H1 (cell line): ENCODE data around the gene EMC6. TPM values are rescaled to one million over a fixed set of nuclear protein-coding genes. Genes with fewer than 3 reads are reported as not detected.

Experiments
- CTCF ChIA-PET: fragments of 300-600 bp; sonication (Branson Sonifier 250); formaldehyde crosslinking; loops from one replicate; lab custom pipeline; 2021; ENCODE audit not compliant: partially characterized antibody; lab: Charles Lee
- POLR2A ChIA-PET: fragments of 300-600 bp; sonication (Branson Sonifier 250); formaldehyde crosslinking; loops from one replicate; lab custom pipeline; 2021; ENCODE audit warnings: inconsistent platforms; ENCODE audit not compliant: partially characterized antibody; lab: Charles Lee
- DNase-seq, 2 experiments: peaks; one replicate each; pipeline versions ENCODE4 v3.0.0 to v3.0.0-alpha.2; 2010 to 2022; ENCODE audit warnings: low spot score in 2 of 2, low read depth in 1 of 2, mixed read lengths in 1 of 2
- FAIRE-seq: peaks from 2 replicates; lab custom pipeline; 2011; peaks lifted over from hg19 to GRCh38; lab: Jason Lieb, UNC
- H2AFZ ChIP-seq: 2 replicates; pipeline ENCODE4 v1.8.1; 2012; ENCODE audit warnings: low read length, inconsistent platforms
- H2AK5ac ChIP-seq: 2 replicates; pipeline ENCODE4 v1.6.1; 2013; ENCODE audit warnings: low read depth, low read length
- H2BK120ac ChIP-seq: replicated peaks from 2 replicates; pipeline ENCODE3; 2013; ENCODE audit warnings: low read depth, low read length, inconsistent platforms
- H2BK12ac ChIP-seq: 2 replicates; pipeline ENCODE4 v1.6.1; 2013; ENCODE audit warnings: low read depth, low read length
- H2BK15ac ChIP-seq: 2 replicates; pipeline ENCODE4 v1.6.1; 2013; ENCODE audit warnings: low read length
- H2BK20ac ChIP-seq: 2 replicates; pipeline ENCODE4 v1.6.1; 2013; ENCODE audit warnings: low read length
- H2BK5ac ChIP-seq: 2 replicates; pipeline ENCODE4 v1.6.1; 2013; ENCODE audit warnings: low read depth, low read length
- H3K14ac ChIP-seq: 2 replicates; pipeline ENCODE4 v1.6.1; 2013; ENCODE audit warnings: inconsistent platforms; ENCODE audit not compliant: insufficient read length
- H3K18ac ChIP-seq: 2 replicates; pipeline ENCODE4 v1.6.1; 2013; ENCODE audit warnings: low read length; ENCODE audit errors: extremely low read depth
- H3K23ac ChIP-seq: 2 replicates; pipeline ENCODE4 v1.6.1; 2013; ENCODE audit warnings: inconsistent platforms; ENCODE audit not compliant: insufficient read length
- H3K23me2 ChIP-seq: 2 replicates; pipeline ENCODE4 v1.6.1; 2013; ENCODE audit warnings: low read depth, low read length
- H3K27ac ChIP-seq: 2 replicates; pipeline ENCODE4 v1.6.1; 2011; ENCODE audit warnings: low read depth, low read length, inconsistent platforms
- H3K27me3 ChIP-seq, 4 experiments: replicated peaks in 1 of 4; 1 replicate in 1 of 4; 2 replicates in 3 of 4; pipeline versions ENCODE4 v1.6.1 to v1.8.1; 2011 to 2013; ENCODE audit warnings: low read length in 3 of 4, mild to moderate bottlenecking in 3 of 4, inconsistent platforms in 2 of 4, mixed read lengths in 2 of 4, moderate library complexity in 1 of 4; ENCODE audit not compliant: control insufficient read depth in 3 of 4, insufficient read depth in 3 of 4; ENCODE audit errors: extremely low read depth in 1 of 4
- H3K36me3 ChIP-seq, 4 experiments: 2 replicates each; pipeline versions ENCODE4 v1.6.1 to v1.8.1; 2011 to 2013; ENCODE audit warnings: mild to moderate bottlenecking in 4 of 4, low read length in 3 of 4, moderate library complexity in 2 of 4, control low read depth in 1 of 4, inconsistent platforms in 1 of 4; ENCODE audit not compliant: insufficient read depth in 4 of 4, control insufficient read depth in 2 of 4
- H3K4ac ChIP-seq: replicated peaks from 2 replicates; pipeline ENCODE3; 2013; ENCODE audit warnings: low read length, low read depth, mixed read lengths, inconsistent platforms; ENCODE audit not compliant: insufficient read length
- H3K4me1 ChIP-seq, 4 experiments: replicated peaks in 1 of 4; 1 replicate in 1 of 4; 2 replicates in 3 of 4; pipeline versions ENCODE4 v1.6.1 to v1.8.1; 2011 to 2013; ENCODE audit warnings: low read length in 3 of 4, inconsistent platforms in 2 of 4, mixed read lengths in 1 of 4; ENCODE audit not compliant: insufficient read depth in 4 of 4, control insufficient read depth in 3 of 4
- H3K4me2 ChIP-seq, 2 experiments: 2 replicates each; pipeline versions ENCODE4 v1.6.1 to v1.8.1; 2011 to 2013; ENCODE audit warnings: low read depth in 2 of 2, low read length in 2 of 2, control low read depth in 1 of 2, inconsistent platforms in 1 of 2, mild to moderate bottlenecking in 1 of 2; ENCODE audit not compliant: insufficient read depth in 1 of 2
- H3K4me3 ChIP-seq, 4 experiments: fragments of 200-600, 300-600 bp in 1 of 4; sonication (generic), shearing (Covaris generic), sonication (Bioruptor Twin) in 1 of 4; 2 replicates each; pipeline versions ENCODE4 v1.5.1 to v1.8.1; 2011 to 2016; ENCODE audit warnings: low read length in 4 of 4, low read depth in 3 of 4, control low read depth in 2 of 4, inconsistent platforms in 2 of 4, mild to moderate bottlenecking in 2 of 4, mixed read lengths in 1 of 4, moderate library complexity in 1 of 4; ENCODE audit not compliant: insufficient read depth in 2 of 4; ENCODE audit errors: extremely low read depth in 1 of 4
- H3K56ac ChIP-seq: replicated peaks from 2 replicates; pipeline ENCODE3; 2013; ENCODE audit warnings: low read depth, mild to moderate bottlenecking, mixed read lengths, low read length, inconsistent platforms; ENCODE audit not compliant: insufficient read length
- H3K79me1 ChIP-seq: 2 replicates; pipeline ENCODE4 v1.6.1; 2013; ENCODE audit warnings: low read depth, low read length, control low read depth
- H3K79me2 ChIP-seq, 2 experiments: 2 replicates each; pipeline versions ENCODE4 v1.6.1 to v1.8.1; 2012 to 2013; ENCODE audit warnings: low read length in 2 of 2, mild to moderate bottlenecking in 2 of 2, inconsistent platforms in 1 of 2; ENCODE audit not compliant: insufficient read depth in 2 of 2, control insufficient read depth in 1 of 2
- H3K9ac ChIP-seq, 4 experiments: replicated peaks in 1 of 4; 1 replicate in 1 of 4; 2 replicates in 3 of 4; pipeline versions ENCODE4 v1.6.1 to v1.8.1; 2011 to 2013; ENCODE audit warnings: low read depth in 3 of 4, low read length in 3 of 4, control low read depth in 2 of 4, mild to moderate bottlenecking in 2 of 4, moderate library complexity in 2 of 4, inconsistent platforms in 1 of 4; ENCODE audit errors: extremely low read depth in 1 of 4
- H3K9me3 ChIP-seq, 2 experiments: 2 replicates each; pipeline versions ENCODE4 v1.6.1 to v1.8.1; 2012 to 2013; ENCODE audit warnings: mild to moderate bottlenecking in 2 of 2, moderate library complexity in 2 of 2, control low read depth in 1 of 2, inconsistent platforms in 1 of 2, low read depth in 1 of 2, low read length in 1 of 2, mixed read lengths in 1 of 2; ENCODE audit not compliant: insufficient read depth in 2 of 2
- H4K20me1 ChIP-seq, 2 experiments: replicated peaks in 1 of 2; 2 replicates each; pipeline versions ENCODE3 to v1.8.1; 2011 to 2013; ENCODE audit warnings: inconsistent platforms in 2 of 2, low read length in 2 of 2, mild to moderate bottlenecking in 1 of 2; ENCODE audit not compliant: insufficient read depth in 2 of 2, control insufficient read depth in 1 of 2
- H4K5ac ChIP-seq: 2 replicates; pipeline ENCODE4 v1.6.1; 2013; ENCODE audit warnings: low read length, low read depth, mixed read lengths, inconsistent platforms; ENCODE audit not compliant: insufficient read length
- H4K8ac ChIP-seq: 2 replicates; pipeline ENCODE4 v1.8.0; 2013; ENCODE audit warnings: mild to moderate bottlenecking, moderate library complexity, low read length, inconsistent platforms; ENCODE audit not compliant: insufficient read depth; ENCODE audit errors: extremely low read depth
- H4K91ac ChIP-seq: replicated peaks from 2 replicates; pipeline ENCODE3; 2013; ENCODE audit warnings: low read length, mixed read lengths, inconsistent platforms; ENCODE audit not compliant: insufficient read length
- CHD1 ChIP-seq: IDR thresholded peaks from 2 replicates; pipeline ENCODE4 v1.6.1; 2012; ENCODE audit warnings: low read depth, low read length, improper control_type of control experiment
- JUND ChIP-seq: IDR thresholded peaks from 2 replicates; pipeline ENCODE4 v1.6.1; 2011; ENCODE audit warnings: mild to moderate bottlenecking, improper control_type of control experiment, low read length
- RNF2 ChIP-seq: fragments of 200-900, 300-1000 bp; sonication (generic); IDR thresholded peaks from 2 replicates; pipeline ENCODE4 v1.7.1; 2016; ENCODE audit warnings: borderline replicate concordance, low read depth, mild to moderate bottlenecking, antibody characterized with exemption, low read length; ENCODE audit not compliant: poor library complexity, severe bottlenecking; ENCODE audit errors: missing control alignments
- SRF ChIP-seq: IDR thresholded peaks from 2 replicates; pipeline ENCODE4 v1.6.1; 2011; ENCODE audit warnings: mild to moderate bottlenecking, low read depth, low read length, moderate library complexity
- WGBS, 2 experiments: shearing (Covaris generic) in 1 of 2; methylation state at CpG; one replicate each; pipeline versions ENCODE4 v1.1.6 to v1.1.7; 2013 to 2015; ENCODE audit warnings: low lambda C conversion rate in 2 of 2, mixed read lengths in 2 of 2, inconsistent platforms in 1 of 2, low coverage in 1 of 2, missing lambda C conversion rate in 1 of 2; ENCODE audit not compliant: insufficient replicate concordance in 2 of 2, insufficient coverage in 1 of 2, insufficient read length in 1 of 2; ENCODE audit errors: extremely low coverage in 1 of 2, missing lambda C conversion rate in 1 of 2; 5-methylcytosine and 5-hydroxymethylcytosine counted together
- polyA plus RNA-seq, 7 experiments: library from polyadenylated mRNA; depleted of rRNA in 3 of 7; stranded (reverse) in 5 of 7; unstranded in 2 of 7; fragments of >200 nt in 5 of 7; fragments of 200-250 nt in 2 of 7; gene quantifications; 1 replicate in 5 of 7; 2 replicates in 1 of 7; 4 replicates in 1 of 7; pipeline versions ENCODE4 v1.2.1 to v1.2.3, GENCODE V29; 2011 to 2013; ENCODE audit warnings: missing spikeins in 2 of 7, mixed read lengths in 2 of 7
- total RNA-seq: library from RNA; stranded (reverse); fragmentation: NEBNext Ultra II Directional; extraction: Animal tissue kit (Norgen Biotek cat#: 25700); gene quantifications from 2 replicates; pipeline ENCODE4 v1.2.1, GENCODE V29; 2021
- TF ChIP-seq, protein P1 (sequence below): IDR thresholded peaks from 2 replicates; pipeline ENCODE4 v1.6.1; 2012; ENCODE audit warnings: inconsistent platforms

EMC6 gene
- total and polyA plus RNA-seq, 2 of the 8 experiments (the other 6 are each of a cell fraction or from before 2014, with no cell fraction given): 81.5 to 193 TPM

- Histone ChIP-seq H3K27me3 (no peaks in the 10 kb centered on the region), H3K23me2 (no peaks in the 10 kb centered on the region), H3K4me3 (no peak overlapping the region), H3K27ac (no peak overlapping the region), H3K79me2 (no peaks in the 10 kb centered on the region), H3K4me2 (no peak overlapping the region), H2BK20ac (no peak overlapping the region), H3K56ac (no peak overlapping the region), H4K20me1 (peaks cover 0 to 4% of the 10 kb centered on the region in 2 experiments), H3K4me1 (no peaks in the 10 kb centered on the region), H3K18ac (no peak overlapping the region), H3K14ac (no peak overlapping the region), H4K91ac (no peak overlapping the region), H3K36me3 (peaks cover 17 to 54% (median 40%) of the 10 kb centered on the region in 4 experiments; a peak in 7 of 8 replicates), H3K23ac (no peak overlapping the region), H2AFZ (no peak overlapping the region), H2BK12ac (no peak overlapping the region), H4K8ac (no peak overlapping the region), H3K79me1 (no peaks in the 10 kb centered on the region; the same call in 1 of the 2 replicates), H3K9ac (no peak overlapping the region), H3K9me3 (no peaks in the 10 kb centered on the region), H3K4ac (no peak overlapping the region), H2BK120ac (no peak overlapping the region), H2BK15ac (no peak overlapping the region), H2AK5ac (no peak overlapping the region), H2BK5ac (no peak overlapping the region), H4K5ac (no peak overlapping the region)
- DNase-seq (no peak), FAIRE-seq (no peak)
- ChIA-PET CTCF (interaction anchor here (0.6 to 5.5 kb wide), 5 partner anchors 11 to 454 kb away, joined by 3 to 30 read pairs (median 3); no protein-coding TSS in a partner anchor), POLR2A (interaction anchor here (1.1 kb wide), 1 partner anchor 10 kb away, joined by 3 read pairs; no protein-coding TSS in a partner anchor)
- TF ChIP-seq SRF (no peak), CHD1 (no peak), JUND (no peak), RNF2 (no peak)
- TF ChIP-seq, protein P1, sequence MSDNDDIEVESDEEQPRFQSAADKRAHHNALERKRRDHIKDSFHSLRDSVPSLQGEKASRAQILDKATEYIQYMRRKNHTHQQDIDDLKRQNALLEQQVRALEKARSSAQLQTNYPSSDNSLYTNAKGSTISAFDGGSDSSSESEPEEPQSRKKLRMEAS: no peak
- WGBS, 2 experiments: 95% methylated on average over 6 of the region's 8 CpGs; no CpG with 5 or more reads in 1 of the 2 experiments
Observed at GRCh38 chr17:3621146-3621720, 47.4 kb upstream of the EMC6 start.
